OCI-LY7 (cell line): ENCODE data around the gene CSPG4.

Experiments
- CTCF ChIP-seq: fragments of 200-600 bp; sonication (generic); conservative IDR thresholded peaks from 2 replicates; pipeline ENCODE4 v1.5.1; 2014; ENCODE audit warnings: mild to moderate bottlenecking, antibody characterized with exemption, low read length, moderate library complexity, mixed read lengths
- EZH2phosphoT487 ChIP-seq: fragments of 200-600 bp; sonication (generic); IDR thresholded peaks from 2 replicates; pipeline ENCODE4 v1.6.1; 2018; ENCODE audit warnings: low read depth, borderline replicate concordance, mild to moderate bottlenecking, mixed run types, antibody characterized with exemption, low read length, moderate library complexity, mixed read lengths

- no peak for TF ChIP-seq CTCF
- no peak for TF ChIP-seq EZH2phosphoT487
These were observed 25.5 kb upstream of the CSPG4 start for GRCh38 chr15:75738014-75738646.
